ENCODE measurements around the gene EGFR. TPM values are rescaled to one million over a fixed set of nuclear protein-coding genes. Genes with fewer than 3 reads are reported as not detected.

EGFR gene
- total RNA-seq, 1 donor: 98.9 TPM

- TF ChIP-seq, protein P1, sequence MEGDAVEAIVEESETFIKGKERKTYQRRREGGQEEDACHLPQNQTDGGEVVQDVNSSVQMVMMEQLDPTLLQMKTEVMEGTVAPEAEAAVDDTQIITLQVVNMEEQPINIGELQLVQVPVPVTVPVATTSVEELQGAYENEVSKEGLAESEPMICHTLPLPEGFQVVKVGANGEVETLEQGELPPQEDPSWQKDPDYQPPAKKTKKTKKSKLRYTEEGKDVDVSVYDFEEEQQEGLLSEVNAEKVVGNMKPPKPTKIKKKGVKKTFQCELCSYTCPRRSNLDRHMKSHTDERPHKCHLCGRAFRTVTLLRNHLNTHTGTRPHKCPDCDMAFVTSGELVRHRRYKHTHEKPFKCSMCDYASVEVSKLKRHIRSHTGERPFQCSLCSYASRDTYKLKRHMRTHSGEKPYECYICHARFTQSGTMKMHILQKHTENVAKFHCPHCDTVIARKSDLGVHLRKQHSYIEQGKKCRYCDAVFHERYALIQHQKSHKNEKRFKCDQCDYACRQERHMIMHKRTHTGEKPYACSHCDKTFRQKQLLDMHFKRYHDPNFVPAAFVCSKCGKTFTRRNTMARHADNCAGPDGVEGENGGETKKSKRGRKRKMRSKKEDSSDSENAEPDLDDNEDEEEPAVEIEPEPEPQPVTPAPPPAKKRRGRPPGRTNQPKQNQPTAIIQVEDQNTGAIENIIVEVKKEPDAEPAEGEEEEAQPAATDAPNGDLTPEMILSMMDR (IDR thresholded peaks at IDR 0.05; ENCODE audit: insufficient read depth, low read depth, low read length): no peak
- DNase-seq (ENCODE audit: low read depth): no peak
- H3K4me3 ChIP-seq (ENCODE audit: low read depth, low read length): no peak overlapping the region
Observed at GRCh38 chr7:55060085-55060484, 41.3 kb downstream of the EGFR start.

GRCh38 chr7:55060636-55061022 is 41.8 kb downstream of the EGFR start:
- no peak for DNase-seq (ENCODE audit: low read depth)
- H3K4me3 ChIP-seq (ENCODE audit: low read depth, low read length): no peak overlapping the region
- TF ChIP-seq, protein P1 (IDR thresholded peaks at IDR 0.05; ENCODE audit: insufficient read depth, low read depth, low read length): no peak

DNA sequence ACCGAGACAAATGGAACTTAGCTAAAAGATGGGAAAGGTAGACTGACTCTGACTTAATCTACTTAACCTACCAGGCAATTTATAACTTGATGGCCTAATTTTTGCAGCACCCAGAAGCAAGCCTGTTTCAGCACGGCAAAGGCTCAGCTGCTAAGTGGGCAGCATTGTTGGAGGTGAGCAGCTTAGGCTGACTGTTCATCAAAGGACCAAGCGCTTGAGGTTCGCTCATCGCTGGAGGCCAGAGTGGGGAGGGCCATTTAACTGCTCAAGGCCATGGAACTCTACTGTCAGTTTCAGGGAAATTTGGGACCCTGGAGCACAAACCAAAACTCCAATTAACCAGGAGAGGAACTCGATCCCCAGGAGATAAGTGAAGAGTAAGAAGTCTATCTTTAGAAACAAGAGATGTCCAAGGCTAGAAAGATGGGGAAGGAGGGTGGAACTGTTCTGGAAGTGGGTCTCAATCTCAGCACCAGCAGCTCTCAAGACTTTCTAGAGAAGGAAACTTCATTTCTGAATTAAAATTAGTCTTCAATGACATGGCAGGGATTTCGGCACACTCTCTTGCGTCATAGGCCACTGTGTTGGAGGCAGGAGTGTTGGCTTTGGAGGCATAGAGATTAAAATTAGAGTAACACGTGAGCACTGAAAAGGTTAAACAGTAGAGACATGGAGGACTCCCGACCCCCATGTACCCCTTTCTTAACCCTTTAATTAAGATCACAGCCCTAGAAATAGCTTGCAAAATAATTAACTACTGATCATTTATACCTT is 43.1 kb downstream of the EGFR start:
- DNase-seq (ENCODE audit: low read depth): no peak
- TF ChIP-seq, protein P1 (IDR thresholded peaks at IDR 0.05; ENCODE audit: insufficient read depth, low read depth, low read length): no peak
- H3K4me3 ChIP-seq (ENCODE audit: low read depth, low read length): no peak overlapping the region

DNA sequence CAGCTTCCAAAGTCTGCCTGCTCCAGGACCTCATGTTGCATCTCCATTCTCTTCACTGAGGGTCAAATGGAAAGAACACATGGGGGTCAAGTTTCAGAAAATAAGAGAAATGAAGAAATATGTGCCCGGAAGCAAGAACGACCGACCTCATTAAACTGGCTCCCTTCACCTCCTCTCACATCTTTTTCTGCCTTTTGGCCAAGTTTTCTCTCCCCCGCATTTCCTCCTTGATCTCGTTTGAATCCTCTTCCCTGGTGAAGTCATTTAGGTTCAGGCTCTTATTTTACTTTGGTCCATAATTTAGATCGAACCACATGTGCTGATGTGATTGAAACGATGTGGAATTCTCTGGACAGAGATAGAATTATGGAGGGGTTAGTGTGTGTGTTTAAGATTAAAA is 44.2 kb downstream of the EGFR start:
- TF ChIP-seq, protein P1 (IDR thresholded peaks at IDR 0.05; ENCODE audit: insufficient read depth, low read depth, low read length): no peak
- DNase-seq (ENCODE audit: low read depth): peak; percentile 56
- no peak overlapping the region for H3K4me3 ChIP-seq (ENCODE audit: low read depth, low read length)

- TF ChIP-seq, protein P1 (IDR thresholded peaks at IDR 0.05; ENCODE audit: insufficient read depth, low read depth, low read length): no peak
- peak; percentile 38 for DNase-seq (ENCODE audit: low read depth)
- H3K4me3 ChIP-seq (ENCODE audit: low read depth, low read length): no peak overlapping the region
Observed at GRCh38 chr7:55063633-55064032, 44.8 kb downstream of the EGFR start.

DNA sequence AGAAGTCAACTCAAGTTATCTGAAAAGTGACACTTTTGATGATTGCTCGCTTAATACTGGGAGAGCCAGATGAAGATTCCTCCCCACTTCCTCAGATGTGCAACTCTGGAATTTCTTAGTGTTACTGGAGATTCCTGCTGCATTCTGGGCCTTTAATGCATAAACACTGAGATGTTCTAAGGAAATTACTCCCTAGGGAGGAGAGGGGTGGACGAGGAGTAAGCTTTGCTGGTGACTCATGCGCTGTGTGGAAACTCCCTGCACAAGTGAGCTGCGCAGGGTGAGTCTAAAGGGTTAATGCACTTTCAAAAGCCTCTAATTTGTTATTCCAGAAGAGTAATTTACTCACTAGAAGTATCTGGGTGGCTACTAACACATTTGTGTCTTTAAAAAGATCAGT is 46.3 kb downstream of the EGFR start:
- TF ChIP-seq, protein P1 (IDR thresholded peaks at IDR 0.05; ENCODE audit: insufficient read depth, low read depth, low read length): no peak
- H3K4me3 ChIP-seq (ENCODE audit: low read depth, low read length): peak overlapping the region; percentile 19
- DNase-seq (ENCODE audit: low read depth): peak; percentile 97

Measured in fibroblast of villous mesenchyme (primary cell).